PC-3 (cell line): ENCODE data around the gene ID1. TPM values are rescaled to one million over a fixed set of nuclear protein-coding genes. Genes with fewer than 3 reads are reported as not detected.

ENCODE experiments used
- ATAC-seq: fragments of 200-7000 bp; cut with Tn5 transposase; 2 replicates; pipeline ENCODE4 v1.9.1; 2020; ENCODE audit warnings: mild to moderate bottlenecking, moderate library complexity
- BruUV-seq: library from RNA; stranded (reverse); fragments of 400-500 nt; replicated peaks from 2 replicates; lab custom pipeline; 2021; lab: Mats Ljungman, UMichigan
- CTCF ChIA-PET: fragments of 300-600 bp; sonication (Branson Sonifier 250); formaldehyde crosslinking; loops from one replicate; lab custom pipeline; 2022; ENCODE audit warnings: antibody characterized with exemption; lab: Charles Lee
- POLR2A ChIA-PET: fragments of 300-600 bp; sonication (Branson Sonifier 250); formaldehyde crosslinking; loops from one replicate; lab custom pipeline; 2022; ENCODE audit warnings: antibody characterized with exemption; ENCODE audit not compliant: unreplicated experiment; lab: Charles Lee
- DNase-seq: peaks from one replicate; pipeline ENCODE4 v3.0.0-alpha.2; 2015
- H2AFZ ChIP-seq: fragments of 300-600 bp; sonication (generic); 2 replicates; pipeline ENCODE4 v1.6.0; 2016; ENCODE audit warnings: antibody characterized with exemption, low read length
- H3F3A ChIP-seq: fragments of 300-600 bp; sonication (generic); one replicate; pipeline ENCODE4 v1.6.0; 2017; ENCODE audit warnings: antibody characterized with exemption, low read length, control low read depth, mild to moderate bottlenecking; ENCODE audit not compliant: unreplicated experiment
- H3K27ac ChIP-seq: fragments of 300-600 bp; sonication (generic); 2 replicates; pipeline ENCODE4 v1.5.1; 2016; ENCODE audit warnings: mild to moderate bottlenecking, low read length
- H3K27me3 ChIP-seq: fragments of 300-600 bp; sonication (generic); 2 replicates; pipeline ENCODE4 v1.6.1; 2016; ENCODE audit warnings: low read length, mixed read lengths
- H3K36me3 ChIP-seq: fragments of 300-600 bp; sonication (generic); 2 replicates; pipeline ENCODE4 v1.6.1; 2016; ENCODE audit warnings: low read depth, mixed run types, low read length, mixed read lengths
- H3K4me1 ChIP-seq: fragments of 300-600 bp; sonication (generic); 2 replicates; pipeline ENCODE4 v1.5.1; 2016; ENCODE audit warnings: low read length; ENCODE audit not compliant: insufficient read depth
- H3K4me2 ChIP-seq: fragments of 300-600 bp; sonication (generic); 2 replicates; pipeline ENCODE4 v1.6.0; 2016; ENCODE audit warnings: low read length
- H3K4me3 ChIP-seq: fragments of 300-600 bp; sonication (generic); 2 replicates; pipeline ENCODE4 v1.5.1; 2016; ENCODE audit warnings: mild to moderate bottlenecking, low read length, mixed read lengths
- H3K79me2 ChIP-seq: fragments of 300-600 bp; sonication (generic); 2 replicates; pipeline ENCODE4 v1.6.1; 2017; ENCODE audit warnings: low read length, mixed read lengths
- H3K9ac ChIP-seq: fragments of 300-600 bp; sonication (generic); 2 replicates; pipeline ENCODE4 v1.6.0; 2016; ENCODE audit warnings: mild to moderate bottlenecking, low read length
- H3K9me2 ChIP-seq: fragments of 300-600 bp; sonication (generic); replicated peaks from 2 replicates; pipeline ENCODE4 v1.6.1; 2016; ENCODE audit warnings: mixed run types, low read length, mixed read lengths
- H3K9me3 ChIP-seq: fragments of 300-600 bp; sonication (generic); 2 replicates; pipeline ENCODE4 v1.6.1; 2016; ENCODE audit warnings: low read length, mixed read lengths
- H4K20me1 ChIP-seq: fragments of 300-600 bp; sonication (generic); 2 replicates; pipeline ENCODE4 v1.6.1; 2016; ENCODE audit warnings: low read length, mixed read lengths
- EZH2 ChIP-seq: fragments of 300-600 bp; sonication (generic); IDR thresholded peaks from one replicate; pipeline ENCODE4 v1.6.1; 2017; ENCODE audit warnings: antibody characterized with exemption, mild to moderate bottlenecking, low read length; ENCODE audit not compliant: unreplicated experiment
- EZH2phosphoT487 ChIP-seq: fragments of 300-600 bp; sonication (generic); IDR thresholded peaks from 2 replicates; pipeline ENCODE4 v1.6.1; 2018; ENCODE audit warnings: mild to moderate bottlenecking, antibody characterized with exemption, low read length, borderline replicate concordance
- intact Hi-C: fragments of 100-400 bp; cut with micrococcal nuclease; formaldehyde crosslinking; loops from 2 replicates; pipeline ENCODE4 v1.9.0; 2023
- total RNA-seq: library from RNA; depleted of rRNA; stranded (reverse); fragments of >200 nt; gene quantifications from 2 replicates; pipeline ENCODE4 v1.2.3, GENCODE V29; 2014
- TF ChIP-seq, protein P1 (sequence below): fragments of 300-600 bp; sonication (generic); conservative IDR thresholded peaks from 2 replicates; pipeline ENCODE4 v1.5.1; 2017; ENCODE audit warnings: antibody characterized with exemption, low read depth, mild to moderate bottlenecking, low read length

The ID1 gene
- total RNA-seq, 1 experiment from 2014 or later: 774 TPM

DNA sequence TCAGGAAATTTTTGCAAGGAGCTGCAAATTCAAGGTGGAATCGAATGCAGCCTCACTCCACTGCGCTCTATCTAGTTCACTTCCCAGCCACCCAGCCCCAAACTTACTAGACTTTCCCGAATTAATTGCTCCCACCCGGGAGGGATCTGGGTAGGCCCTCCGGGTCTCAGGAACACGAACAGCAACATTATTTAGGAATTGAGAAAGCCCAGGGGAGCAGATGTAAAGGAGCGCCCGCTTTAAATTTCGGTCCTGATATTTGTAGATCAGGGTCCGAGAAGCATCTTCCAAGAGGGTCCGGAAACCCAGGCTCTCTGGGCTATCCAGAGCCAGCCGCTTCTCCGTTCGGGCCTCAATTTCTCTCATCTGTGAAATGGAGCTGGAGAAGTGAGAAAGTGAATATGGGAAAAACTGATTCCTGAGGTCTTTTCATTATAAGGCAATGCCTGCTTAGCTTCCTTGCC is 490 bp upstream of the ID1 start:
- CTCF ChIA-PET: interaction anchor here (0.8 to 2.3 kb wide), 7 partner anchors 8 to 44 kb away, joined by 4 to 10 read pairs (median 7); no protein-coding TSS in a partner anchor
- H3K27me3 ChIP-seq: no peaks in the 10 kb centered on the region
- H3F3A ChIP-seq: peaks cover 15% of the 10 kb centered on the region
- peaks cover 17% of the 10 kb centered on the region for H4K20me1 ChIP-seq
- H3K79me2 ChIP-seq: peaks cover 33% of the 10 kb centered on the region
- no peak for DNase-seq
- H3K9ac ChIP-seq: peak overlapping the region; percentile 76
- peak overlapping the region; percentile 83 for H3K4me2 ChIP-seq
- POLR2A ChIA-PET: interaction anchor here (0.6 to 3.7 kb wide), 6 partner anchors 11 to 100 kb away, joined by 3 to 34 read pairs (median 4); no protein-coding TSS in a partner anchor
- H3K9me2 ChIP-seq: no peaks in the 10 kb centered on the region
- peaks cover 53% of the 10 kb centered on the region for H3K4me1 ChIP-seq
- no peak; the same call in 1 of the 2 replicates for ATAC-seq
- peak overlapping the region; percentile 68 for H3K27ac ChIP-seq
- TF ChIP-seq EZH2phosphoT487 (no peak), EZH2 (no peak)
- TF ChIP-seq, protein P1, sequence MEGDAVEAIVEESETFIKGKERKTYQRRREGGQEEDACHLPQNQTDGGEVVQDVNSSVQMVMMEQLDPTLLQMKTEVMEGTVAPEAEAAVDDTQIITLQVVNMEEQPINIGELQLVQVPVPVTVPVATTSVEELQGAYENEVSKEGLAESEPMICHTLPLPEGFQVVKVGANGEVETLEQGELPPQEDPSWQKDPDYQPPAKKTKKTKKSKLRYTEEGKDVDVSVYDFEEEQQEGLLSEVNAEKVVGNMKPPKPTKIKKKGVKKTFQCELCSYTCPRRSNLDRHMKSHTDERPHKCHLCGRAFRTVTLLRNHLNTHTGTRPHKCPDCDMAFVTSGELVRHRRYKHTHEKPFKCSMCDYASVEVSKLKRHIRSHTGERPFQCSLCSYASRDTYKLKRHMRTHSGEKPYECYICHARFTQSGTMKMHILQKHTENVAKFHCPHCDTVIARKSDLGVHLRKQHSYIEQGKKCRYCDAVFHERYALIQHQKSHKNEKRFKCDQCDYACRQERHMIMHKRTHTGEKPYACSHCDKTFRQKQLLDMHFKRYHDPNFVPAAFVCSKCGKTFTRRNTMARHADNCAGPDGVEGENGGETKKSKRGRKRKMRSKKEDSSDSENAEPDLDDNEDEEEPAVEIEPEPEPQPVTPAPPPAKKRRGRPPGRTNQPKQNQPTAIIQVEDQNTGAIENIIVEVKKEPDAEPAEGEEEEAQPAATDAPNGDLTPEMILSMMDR: no peak
- BruUV-seq: TSS peak; percentile 87
- no peak overlapping the region for H2AFZ ChIP-seq
- H3K36me3 ChIP-seq: 0 out of 2 replicates have a peak, but pooled peaks cover 6% of the 10 kb centered on the region
- peak overlapping the region; percentile 97 for H3K4me3 ChIP-seq
- intact Hi-C loops: loop anchor here (1.0 kb wide), 1 partner anchor 11 kb away; no protein-coding TSS in a partner anchor
- H3K9me3 ChIP-seq: no peaks in the 10 kb centered on the region

- BruUV-seq: no TSS peak
- Histone ChIP-seq H3K9me2 (no peaks in the 10 kb centered on the region), H3K4me2 (peak overlapping the region; percentile 83), H3K4me1 (peaks cover 66% of the 10 kb centered on the region), H3K79me2 (peaks cover 33% of the 10 kb centered on the region), H3K27me3 (no peaks in the 10 kb centered on the region), H3K27ac (peak overlapping the region; percentile 69), H3K9ac (peak overlapping the region; percentile 90), H3K36me3 (0 out of 2 replicates have a peak, but pooled peaks cover 6% of the 10 kb centered on the region), H4K20me1 (peaks cover 17% of the 10 kb centered on the region), H3K9me3 (no peaks in the 10 kb centered on the region), H2AFZ (no peak overlapping the region), H3K4me3 (peak overlapping the region; percentile 97), H3F3A (peaks cover 15% of the 10 kb centered on the region)
- ChIA-PET POLR2A (interaction anchor here (0.6 to 3.7 kb wide), 6 partner anchors 13 to 334 kb away, joined by 4 to 34 read pairs (median 6); no protein-coding TSS in a partner anchor), CTCF (interaction anchor here (1.4 to 2.3 kb wide), 2 partner anchors 43 to 45 kb away, joined by 4 to 9 read pairs; no protein-coding TSS in a partner anchor)
- no peak for ATAC-seq
- intact Hi-C loops: no loop called here
- TF ChIP-seq, protein P1: no peak; the same call in 1 of the 2 replicates
- TF ChIP-seq EZH2phosphoT487: no peak
- no peak for TF ChIP-seq EZH2
- DNase-seq: peak; percentile 19
Observed at GRCh38 chr20:31605902-31606803, 1.1 kb downstream of the ID1 start.
